ENCODE results near the gene ZNF33A.
"Not testable (repeated sequence)": the region's sequence is repeated elsewhere in the genome, so short reads cannot be mapped to it uniquely, and the experiment has no call there.

Gene ZNF33A

DNA sequence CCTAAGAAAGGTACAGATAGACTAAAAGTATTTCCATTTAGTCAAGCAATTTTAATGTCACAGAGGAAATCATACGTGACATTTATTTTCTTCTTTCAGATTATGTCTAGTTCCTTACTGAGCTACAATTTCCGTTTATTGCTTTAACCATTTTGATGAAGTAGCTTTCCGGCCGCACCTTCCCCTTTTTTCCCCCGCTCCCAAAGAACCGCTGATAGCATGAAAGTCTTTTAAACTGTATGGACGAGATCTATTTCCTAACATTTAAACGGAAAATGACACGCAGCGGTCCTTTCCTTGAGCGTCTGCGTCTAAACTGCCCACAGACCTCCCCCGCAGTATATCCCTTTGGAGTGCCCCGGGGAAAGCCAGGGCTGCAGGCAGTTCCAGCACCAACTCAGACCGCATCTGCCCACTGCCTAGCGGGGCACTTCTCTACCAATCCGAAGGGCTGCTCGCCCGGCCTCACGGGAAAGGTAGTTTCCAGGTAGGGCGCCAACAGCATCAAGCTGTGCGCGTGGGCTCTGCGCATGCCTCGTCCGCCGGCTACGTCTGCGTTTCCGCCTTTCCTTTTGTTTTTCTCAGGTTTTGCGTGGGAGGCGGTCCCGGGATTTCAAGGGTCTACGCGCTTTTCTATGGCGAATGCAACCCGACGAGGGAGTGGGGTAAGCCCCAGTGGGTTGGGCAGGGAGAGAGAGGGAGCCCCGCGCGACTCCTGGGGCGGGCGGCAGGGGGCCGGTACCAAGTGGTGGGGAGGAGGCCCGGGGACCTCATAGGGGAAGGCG, at the start of gene ZNF33A:
Gene ZNF33A, plus strand, starts transcription at position 557 of the 785 bp plus-strand sequence. CDS start 1,667 bp downstream, outside the sequence.
- peak; percentile 74 to 88 for DNase-seq (ENCODE audit: low read depth in 2 of 2)

DNA sequence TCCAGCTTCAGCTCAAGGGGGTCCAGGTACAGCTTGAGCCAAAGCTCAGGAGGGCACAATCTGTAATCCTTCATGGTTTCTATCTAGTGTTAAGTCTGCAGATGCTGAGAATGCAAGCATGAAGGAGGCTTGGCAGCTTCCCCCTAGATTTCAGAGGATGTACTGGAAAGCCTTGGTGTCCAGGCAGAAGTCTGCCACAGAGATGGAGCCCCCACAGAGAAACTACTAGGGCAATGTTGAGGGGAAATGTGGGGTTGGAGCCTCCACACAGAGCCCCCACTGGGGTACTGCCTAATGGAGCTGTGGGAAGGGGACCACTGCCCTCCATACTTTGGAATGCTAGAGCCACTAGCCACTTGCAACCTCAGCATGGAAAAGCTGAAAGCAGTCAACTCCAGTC, 45.5 kb upstream of the ZNF33A start:
- no peak for DNase-seq (ENCODE audit: low read depth in 2 of 2)

GRCh38 chr10:37972396-37972795, 38.1 kb upstream of the ZNF33A start:
- DNase-seq (ENCODE audit: low read depth in 2 of 2) = no peak

DNA sequence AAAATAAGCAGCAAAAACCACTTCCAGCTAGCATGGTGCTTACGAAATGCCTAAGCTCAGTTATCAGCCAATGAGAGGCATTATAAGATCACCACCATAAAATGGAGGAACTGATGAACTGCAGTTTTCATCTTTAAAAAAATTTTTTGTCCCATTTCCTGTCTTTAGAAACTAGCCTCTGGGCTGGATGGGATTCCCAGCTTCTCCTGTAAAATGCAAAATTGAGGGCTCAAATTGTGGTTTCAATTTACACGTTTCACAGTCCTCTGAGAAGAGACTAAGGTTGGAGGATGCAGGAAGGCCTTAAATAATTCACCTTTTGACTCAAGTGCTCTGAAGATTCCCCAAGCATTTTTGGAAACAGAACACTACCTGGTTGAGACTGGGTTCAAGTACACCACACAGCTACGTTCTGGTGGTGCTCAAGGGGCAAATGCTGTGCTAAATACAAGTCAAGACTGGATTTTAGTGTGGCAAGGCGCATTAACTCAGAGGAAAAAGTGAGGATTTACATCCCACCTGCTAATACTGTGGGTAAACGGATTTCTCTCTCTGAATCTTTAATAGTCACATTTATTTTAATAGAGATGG, 35.0 kb upstream of the ZNF33A start:
- DNase-seq (ENCODE audit: low read depth in 2 of 2) = no peak

DNA sequence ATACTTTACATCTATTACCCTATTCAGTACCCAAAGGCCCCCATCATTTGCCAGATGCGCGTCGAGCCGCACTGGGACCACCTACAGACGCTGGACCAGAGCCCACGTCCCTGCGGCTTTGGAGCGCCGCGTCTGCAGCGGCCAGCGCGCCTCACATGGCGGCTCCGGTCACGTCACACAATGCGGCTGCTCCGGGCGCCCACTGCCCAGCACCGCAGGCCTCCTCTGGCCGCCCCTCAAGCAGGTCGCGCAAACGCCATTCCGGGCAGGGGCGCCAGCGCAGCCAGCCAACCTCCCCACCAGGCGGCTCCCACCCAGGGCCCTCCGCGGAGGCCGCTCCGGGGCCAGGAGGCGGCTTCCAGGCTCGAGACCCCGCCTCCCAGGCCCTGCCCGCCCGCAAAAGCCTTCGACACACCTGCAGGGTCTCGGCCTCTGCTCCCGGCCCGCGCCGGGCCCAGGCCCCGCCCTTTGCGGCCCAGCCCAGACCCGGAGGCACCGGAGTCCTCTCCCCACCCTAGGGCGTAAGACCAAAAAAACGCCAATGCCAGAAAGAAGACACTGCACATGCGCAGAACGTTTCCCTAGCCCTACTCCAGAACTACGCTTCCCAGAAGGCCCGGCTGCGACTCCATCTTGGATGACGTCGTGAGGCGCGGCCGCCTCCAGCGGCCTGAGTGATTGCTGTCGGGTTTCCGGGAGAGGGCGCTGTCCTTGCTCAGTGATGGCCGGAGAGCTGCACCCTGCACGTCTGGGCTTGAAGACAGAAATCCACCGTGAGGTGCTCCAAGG, 34.2 kb upstream of the ZNF33A start, which contains the start of gene ZNF25:
Gene ZNF25, minus strand, starts transcription at position 557 of the 789 bp plus-strand sequence. CDS start 4,925 bp downstream, outside the sequence.
- DNase-seq (ENCODE audit: low read depth in 2 of 2) = peak; percentile 93 to 97

- no peak for DNase-seq (ENCODE audit: low read depth in 2 of 2)
Measured at GRCh38 chr10:37976880-37977203, 33.6 kb upstream of the ZNF33A start.

DNA sequence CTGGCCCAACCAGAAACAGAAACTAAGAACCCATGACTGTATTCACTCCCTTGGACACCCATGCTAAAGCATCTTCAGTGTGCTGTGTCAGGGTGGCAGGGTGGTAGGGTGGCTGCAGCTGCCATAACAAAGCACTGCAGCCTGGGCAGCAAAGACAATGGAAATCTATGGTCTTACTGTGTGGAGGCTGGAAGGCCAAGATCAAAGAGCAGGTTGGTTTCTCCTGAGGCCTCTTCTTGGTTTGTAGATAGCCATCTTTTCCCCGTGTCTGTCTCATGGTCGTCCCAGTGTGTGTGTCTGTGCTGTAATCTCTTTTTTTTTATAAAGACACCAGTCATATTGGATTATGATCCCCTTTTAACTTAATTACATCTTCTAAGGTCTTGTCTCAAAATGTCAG, 18.8 kb upstream of the ZNF33A start:
- no peak for DNase-seq (ENCODE audit: low read depth in 2 of 2)

- DNase-seq (ENCODE audit: low read depth in 2 of 2) = no peak
Measured at GRCh38 chr10:37992083-37992482, 18.4 kb upstream of the ZNF33A start.

- not testable (repeated sequence) for DNase-seq (ENCODE audit: low read depth in 2 of 2)
Measured at GRCh38 chr10:37998920-37999319, 11.6 kb upstream of the ZNF33A start.

DNA sequence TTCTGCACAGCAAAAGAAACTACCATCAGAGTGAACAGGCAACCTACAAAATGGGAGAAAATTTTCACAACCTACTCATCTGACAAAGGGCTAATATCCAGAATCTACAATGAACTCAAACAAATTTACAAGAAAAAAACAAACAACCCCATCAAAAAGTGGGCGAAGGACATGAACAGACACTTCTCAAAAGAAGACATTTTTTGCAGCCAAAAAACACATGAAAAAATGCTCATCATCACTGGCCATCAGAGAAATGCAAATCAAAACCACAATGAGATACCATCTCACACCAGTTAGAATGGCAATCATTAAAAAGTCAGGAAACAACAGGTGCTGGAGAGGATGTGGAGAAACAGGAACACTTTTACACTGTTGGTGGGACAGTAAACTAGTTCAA, 10.0 kb upstream of the ZNF33A start:
- DNase-seq (ENCODE audit: low read depth in 2 of 2) = not testable (repeated sequence)

- DNase-seq (ENCODE audit: low read depth in 2 of 2) = no peak
Measured at GRCh38 chr10:38003026-38003425, 7.4 kb upstream of the ZNF33A start.

GRCh38 chr10:38003588-38003987, 6.9 kb upstream of the ZNF33A start:
- DNase-seq (ENCODE audit: low read depth in 2 of 2) = no peak

DNA sequence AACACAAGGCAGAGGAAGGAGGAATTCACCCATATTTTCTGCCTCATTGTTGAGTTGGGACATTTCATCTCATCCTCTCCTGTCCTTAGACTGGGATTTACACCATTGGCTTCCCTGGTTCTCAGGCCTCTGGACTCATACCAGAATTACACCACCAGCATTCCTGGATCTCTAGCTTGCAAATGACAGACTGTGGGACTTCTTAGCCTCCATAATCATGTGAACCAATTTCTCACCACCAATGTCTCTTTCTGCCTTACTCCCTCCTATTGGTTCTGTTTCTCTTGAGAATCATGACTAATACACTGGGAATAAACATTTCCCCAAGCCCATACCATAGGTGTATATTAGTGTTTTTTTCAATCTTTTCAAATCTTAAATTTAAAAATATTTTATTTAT, 2.9 kb upstream of the ZNF33A start:
- DNase-seq (ENCODE audit: low read depth in 2 of 2) = no peak

DNA sequence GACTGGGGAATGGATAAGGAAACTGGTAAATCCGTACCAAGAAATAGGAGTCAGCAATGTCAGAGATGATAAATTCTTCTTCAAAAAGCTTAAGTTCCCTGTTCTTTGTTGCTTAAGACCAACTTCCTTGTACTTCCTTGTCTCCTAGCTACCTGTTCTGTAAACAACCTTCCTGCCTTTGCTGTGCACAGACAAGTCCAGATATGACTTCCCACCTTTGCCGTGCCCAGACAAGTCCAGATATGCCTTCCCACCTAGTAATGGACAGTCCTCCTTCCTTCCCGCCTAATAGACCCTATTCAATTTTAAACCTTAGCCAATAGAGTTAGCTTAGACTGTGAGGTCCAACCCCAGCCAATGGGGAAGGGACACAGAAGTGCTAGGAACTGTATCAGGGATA, 2.5 kb upstream of the ZNF33A start:
- DNase-seq (ENCODE audit: low read depth in 2 of 2) = no peak

GRCh38 chr10:38016354-38016753, 5.9 kb downstream of the ZNF33A start:
- DNase-seq (ENCODE audit: low read depth in 2 of 2) = no peak

DNA sequence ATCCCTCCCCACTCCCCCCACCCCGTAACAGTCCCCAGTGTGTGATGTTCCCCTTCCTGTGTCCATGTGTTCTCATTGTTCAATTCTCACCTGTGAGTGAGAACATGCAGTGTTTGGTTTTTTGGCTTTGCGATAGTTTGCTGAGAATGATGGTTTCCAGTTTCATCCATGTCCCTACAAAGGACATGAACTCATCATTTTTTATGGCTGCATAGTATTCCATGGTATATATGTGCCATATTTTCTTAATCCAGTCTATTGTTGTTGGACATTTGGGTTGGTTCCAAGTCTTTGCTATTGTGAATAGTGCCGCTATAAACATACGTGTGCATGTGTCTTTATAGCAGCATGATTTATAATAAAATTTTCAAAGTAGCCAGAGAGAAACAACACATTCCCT, 8.6 kb downstream of the ZNF33A start:
- DNase-seq (ENCODE audit: low read depth in 2 of 2) = not testable (repeated sequence)

GRCh38 chr10:38025283-38025682, 14.8 kb downstream of the ZNF33A start:
- no peak for DNase-seq (ENCODE audit: low read depth in 2 of 2)

DNA sequence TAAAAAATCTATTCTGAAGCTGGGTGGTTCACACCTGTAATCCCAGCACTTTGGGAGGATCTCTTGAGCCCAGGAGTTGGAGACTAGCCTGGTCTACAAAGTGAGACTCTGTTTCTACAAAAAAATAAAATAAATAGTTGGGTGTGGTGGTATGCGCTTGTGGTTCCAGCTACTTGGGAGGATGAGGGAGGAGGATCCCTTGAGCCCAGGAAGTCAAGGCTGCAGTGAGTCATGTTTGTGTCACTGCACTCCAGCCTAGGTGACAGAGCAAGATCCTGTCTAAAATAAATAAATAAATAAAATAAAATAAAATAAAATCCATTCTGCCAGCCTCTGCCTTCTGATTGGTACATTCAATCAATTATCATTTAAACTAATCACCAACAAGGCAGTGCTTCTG, 17.5 kb downstream of the ZNF33A start:
- DNase-seq (ENCODE audit: low read depth in 2 of 2) = no peak

DNA sequence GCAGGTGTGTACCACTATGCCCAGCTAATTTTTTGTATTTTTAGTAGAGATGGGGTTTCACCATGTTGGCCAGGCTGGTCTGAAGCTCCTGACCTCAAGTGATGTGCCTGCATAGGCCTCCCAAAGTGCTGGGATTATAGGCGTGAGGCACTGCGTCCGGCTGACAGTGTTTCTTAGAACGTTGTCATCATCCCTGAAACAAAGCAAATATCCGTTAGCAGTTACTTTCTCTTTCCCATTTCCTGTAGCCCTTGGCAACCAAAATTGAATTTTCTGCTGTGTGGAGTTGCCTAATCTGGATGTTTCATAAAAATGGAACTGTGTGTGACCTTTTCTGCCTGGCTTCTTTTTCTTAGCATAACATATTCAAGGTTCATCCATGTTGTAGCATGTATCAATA, 22.4 kb downstream of the ZNF33A start:
- DNase-seq (ENCODE audit: low read depth in 2 of 2) = no peak

GRCh38 chr10:38038107-38038931, 27.8 kb downstream of the ZNF33A start:
- no peak for DNase-seq (ENCODE audit: low read depth in 2 of 2)

DNA sequence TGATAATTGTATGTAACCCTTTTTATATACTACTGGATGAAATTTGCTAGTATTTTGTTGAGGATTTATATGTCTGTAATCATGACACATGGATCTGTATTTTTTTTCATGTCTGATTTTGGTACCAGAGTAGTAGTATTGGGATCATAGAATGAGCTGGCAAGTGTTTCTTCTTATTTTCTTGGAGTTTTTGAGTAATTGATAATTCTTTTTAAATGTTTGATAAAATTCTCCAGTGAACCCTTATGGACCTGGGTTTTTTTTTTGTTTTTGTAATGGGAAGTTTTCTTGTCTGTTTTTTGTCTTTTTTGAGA, 28.4 kb downstream of the ZNF33A start:
- DNase-seq (ENCODE audit: low read depth in 2 of 2) = no peak

GRCh38 chr10:38043516-38043915, 33.0 kb downstream of the ZNF33A start:
- DNase-seq (ENCODE audit: low read depth in 2 of 2) = no peak

All from stimulated activated CD4-positive, alpha-beta T cell treated with anti-CD3 and anti-CD28 coated beads, Interleukin-4, amount 100 ng/mL, for 48 hours (primary cell).